Activated CD8-positive, alpha-beta memory T cell treated with anti-CD3 and anti-CD28 coated beads, Interleukin-2, amount 50 U/mL, for 4 hours (primary cell): ENCODE results near the gene KIAA0408.

Experiments
- DNase-seq: peaks from one replicate; pipeline ENCODE4 v3.0.0-alpha.2; 2020

KIAA0408 gene

GRCh38 chr6:127459231-127459641 lies at the start of gene KIAA0408:
TSS of gene KIAA0408 (minus strand) at chr6:127459389. CDS start at chr6:127453981, 5,408 bp downstream.
- no peak for DNase-seq

- DNase-seq = no peak
These were observed 47.7 kb upstream of the KIAA0408 start for GRCh38 chr6:127506894-127507293.

- DNase-seq = no peak
These were observed 43.8 kb upstream of the KIAA0408 start for GRCh38 chr6:127503022-127503421.

- DNase-seq = no peak
These were observed 38.2 kb upstream of the KIAA0408 start for GRCh38 chr6:127497410-127497809.

GRCh38 chr6:127496471-127496870 lies 37.3 kb upstream of the KIAA0408 start:
- DNase-seq = no peak

GRCh38 chr6:127494240-127494767 lies 35.1 kb upstream of the KIAA0408 start:
- DNase-seq = no peak

- no peak for DNase-seq
These were observed 30.1 kb upstream of the KIAA0408 start for GRCh38 chr6:127489248-127489647.

- DNase-seq = no peak
These were observed 27.7 kb upstream of the KIAA0408 start for GRCh38 chr6:127486934-127487333.

- no peak for DNase-seq
These were observed 25.1 kb upstream of the KIAA0408 start for GRCh38 chr6:127484212-127484863.

- DNase-seq = no peak
These were observed 24.3 kb upstream of the KIAA0408 start for GRCh38 chr6:127483399-127484055.

- DNase-seq = no peak
These were observed 23.1 kb upstream of the KIAA0408 start for GRCh38 chr6:127482325-127482724.

GRCh38 chr6:127481628-127482027 lies 22.4 kb upstream of the KIAA0408 start:
- no peak for DNase-seq

GRCh38 chr6:127481111-127481510 lies 21.9 kb upstream of the KIAA0408 start:
- DNase-seq = no peak

GRCh38 chr6:127477658-127478057 lies 18.5 kb upstream of the KIAA0408 start:
- DNase-seq = no peak

GRCh38 chr6:127475823-127476176 lies 16.6 kb upstream of the KIAA0408 start:
- DNase-seq = no peak

- no peak for DNase-seq
These were observed 16.1 kb upstream of the KIAA0408 start for GRCh38 chr6:127475135-127475822.

- no peak for DNase-seq
These were observed 12.4 kb upstream of the KIAA0408 start for GRCh38 chr6:127471379-127472255.

- no peak for DNase-seq
These were observed 9.7 kb upstream of the KIAA0408 start for GRCh38 chr6:127468936-127469335.

GRCh38 chr6:127466416-127466815 lies 7.2 kb upstream of the KIAA0408 start:
- DNase-seq = no peak

GRCh38 chr6:127464881-127465459 lies 5.8 kb upstream of the KIAA0408 start:
- peak; percentile 62 for DNase-seq

- DNase-seq = no peak
These were observed 5.1 kb upstream of the KIAA0408 start for GRCh38 chr6:127464161-127464880.

- DNase-seq = no peak
These were observed 3.9 kb upstream of the KIAA0408 start for GRCh38 chr6:127463056-127463455.
